Tibial nerve (tissue), 4 donors: Measurements from ENCODE around the gene FBXL16. TPM values are rescaled to one million over a fixed set of nuclear protein-coding genes. Genes with fewer than 3 reads are reported as not detected.

ENCODE experiments used
- DNase-seq, 2 donors: peaks; one replicate each; pipeline ENCODE4 v3.0.0-alpha.2; 2019; ENCODE audit warnings: low spot score in 2 of 2
- H3K27ac ChIP-seq, 4 donors: fragments of 200-600 bp; sonication (generic) in 3 of 4; one replicate each; pipeline ENCODE4 v1.5.1; 2017 to 2019; ENCODE audit warnings: mild to moderate bottlenecking in 1 of 4
- H3K27me3 ChIP-seq, 2 donors: fragments of 200-600 bp; sonication (generic) in 1 of 2; one replicate each; pipeline versions ENCODE4 v1.5.1 to v1.6.0; 2017 to 2019
- H3K36me3 ChIP-seq, 3 donors: fragments of 200-600 bp; sonication (generic); one replicate each; pipeline ENCODE4 v1.5.1; 2018 to 2019
- H3K4me1 ChIP-seq, 4 donors: fragments of 200-600 bp; sonication (generic) in 3 of 4; one replicate each; pipeline ENCODE4 v1.5.1; 2017 to 2019
- H3K4me3 ChIP-seq, 4 donors: fragments of 200-600 bp; sonication (generic) in 3 of 4; one replicate each; pipeline ENCODE4 v1.5.1; 2017 to 2019; ENCODE audit warnings: mild to moderate bottlenecking in 1 of 4, moderate library complexity in 1 of 4
- H3K9me3 ChIP-seq, 4 donors: fragments of 200-600 bp; sonication (generic) in 3 of 4; one replicate each; pipeline ENCODE4 v1.5.1; 2017 to 2019
- EP300 ChIP-seq, 2 donors: sonication (generic); formaldehyde crosslinking; IDR thresholded peaks; one replicate each; pipeline ENCODE4 v1.6.1; 2017; ENCODE audit warnings: antibody characterized with exemption in 2 of 2, mild to moderate bottlenecking in 1 of 2
- POLR2A ChIP-seq, 2 donors: fragments of 450-650 bp; IDR thresholded peaks; one replicate each; pipeline ENCODE4 v1.6.1; 2017; ENCODE audit warnings: antibody characterized with exemption in 2 of 2, mild to moderate bottlenecking in 2 of 2, moderate library complexity in 2 of 2
- WGBS, 2 donors: methylation state at CpG; one replicate each; pipeline ENCODE4 v1.1.5; 2018; 5-methylcytosine and 5-hydroxymethylcytosine counted together
- total RNA-seq, 4 donors: library from RNA; depleted of rRNA; stranded (reverse); fragments of >200 nt; gene quantifications; one replicate each; pipeline ENCODE4 v1.1.0, GENCODE V29; 2016
- TF ChIP-seq, protein P1 (sequence below), 5 experiments: fragments of 200-600 bp in 3 of 5; fragments of 450-650 bp in 2 of 5; sonication (generic) in 3 of 5; IDR thresholded peaks; one replicate each; pipeline ENCODE4 v1.5.1; 2016 to 2019; ENCODE audit warnings: antibody characterized with exemption in 5 of 5, mild to moderate bottlenecking in 3 of 5, moderate library complexity in 2 of 5

The FBXL16 gene
- total RNA-seq, 4 donors from 2014 or later, result 1.5 to 5.7 (median 3.5) TPM

DNA sequence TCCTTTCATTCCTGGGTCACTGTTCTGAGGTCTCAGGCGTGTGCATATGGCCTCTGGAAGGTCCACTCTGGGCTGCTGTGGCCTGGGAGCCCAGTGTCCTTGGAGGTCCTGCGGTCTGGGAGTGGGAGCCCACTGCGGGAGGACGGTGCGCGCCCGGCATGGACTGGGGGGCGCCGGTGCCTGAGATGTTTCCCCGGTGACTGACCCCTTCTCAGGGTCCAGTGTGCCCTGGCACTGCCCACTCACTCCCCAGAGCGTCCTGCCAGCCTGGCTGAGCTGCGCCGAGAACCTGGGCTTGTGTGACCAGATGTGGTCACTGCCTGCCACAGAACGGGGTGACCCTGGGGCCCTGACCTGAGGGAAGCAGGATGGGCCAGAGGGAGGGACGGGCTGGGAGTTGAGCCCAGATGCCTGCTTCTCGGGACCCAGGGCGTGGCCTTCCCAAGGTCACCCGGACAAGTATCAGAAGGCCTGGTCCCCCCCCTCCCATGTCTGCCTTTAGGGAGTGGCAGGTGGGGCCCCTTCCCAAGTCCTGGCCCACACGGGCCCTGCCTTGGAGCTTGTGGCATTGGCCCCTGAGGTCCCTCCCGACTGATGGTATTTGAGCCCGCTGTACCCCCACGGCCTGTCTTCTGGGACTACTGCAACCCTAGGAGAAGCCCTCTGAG lies 31.3 kb downstream of the FBXL16 start:
- Histone ChIP-seq H3K9me3 (no peaks in the 10 kb centered on the region), H3K4me1 (peaks cover 0 to 40% (median 16%) of the 10 kb centered on the region in 4 donors), H3K27ac (peak overlapping the region in 2 of 4 donors; percentile 17 to 48), H3K36me3 (peaks cover 0 to 55% (median 4%) of the 10 kb centered on the region in 3 donors), H3K4me3 (no peak overlapping the region), H3K27me3 (no peaks in the 10 kb centered on the region)
- TF ChIP-seq EP300 (IDR thresholded peaks at IDR 0.05), result no peak
- no peak for TF ChIP-seq POLR2A (IDR thresholded peaks at IDR 0.05)
- TF ChIP-seq, protein P1, sequence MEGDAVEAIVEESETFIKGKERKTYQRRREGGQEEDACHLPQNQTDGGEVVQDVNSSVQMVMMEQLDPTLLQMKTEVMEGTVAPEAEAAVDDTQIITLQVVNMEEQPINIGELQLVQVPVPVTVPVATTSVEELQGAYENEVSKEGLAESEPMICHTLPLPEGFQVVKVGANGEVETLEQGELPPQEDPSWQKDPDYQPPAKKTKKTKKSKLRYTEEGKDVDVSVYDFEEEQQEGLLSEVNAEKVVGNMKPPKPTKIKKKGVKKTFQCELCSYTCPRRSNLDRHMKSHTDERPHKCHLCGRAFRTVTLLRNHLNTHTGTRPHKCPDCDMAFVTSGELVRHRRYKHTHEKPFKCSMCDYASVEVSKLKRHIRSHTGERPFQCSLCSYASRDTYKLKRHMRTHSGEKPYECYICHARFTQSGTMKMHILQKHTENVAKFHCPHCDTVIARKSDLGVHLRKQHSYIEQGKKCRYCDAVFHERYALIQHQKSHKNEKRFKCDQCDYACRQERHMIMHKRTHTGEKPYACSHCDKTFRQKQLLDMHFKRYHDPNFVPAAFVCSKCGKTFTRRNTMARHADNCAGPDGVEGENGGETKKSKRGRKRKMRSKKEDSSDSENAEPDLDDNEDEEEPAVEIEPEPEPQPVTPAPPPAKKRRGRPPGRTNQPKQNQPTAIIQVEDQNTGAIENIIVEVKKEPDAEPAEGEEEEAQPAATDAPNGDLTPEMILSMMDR (IDR thresholded peaks at IDR 0.05), result no peak
- 70 to 76% methylated on average over 15 to 22 of the region's 22 CpGs for WGBS, 2 donors
- DNase-seq, result no peak

DNA sequence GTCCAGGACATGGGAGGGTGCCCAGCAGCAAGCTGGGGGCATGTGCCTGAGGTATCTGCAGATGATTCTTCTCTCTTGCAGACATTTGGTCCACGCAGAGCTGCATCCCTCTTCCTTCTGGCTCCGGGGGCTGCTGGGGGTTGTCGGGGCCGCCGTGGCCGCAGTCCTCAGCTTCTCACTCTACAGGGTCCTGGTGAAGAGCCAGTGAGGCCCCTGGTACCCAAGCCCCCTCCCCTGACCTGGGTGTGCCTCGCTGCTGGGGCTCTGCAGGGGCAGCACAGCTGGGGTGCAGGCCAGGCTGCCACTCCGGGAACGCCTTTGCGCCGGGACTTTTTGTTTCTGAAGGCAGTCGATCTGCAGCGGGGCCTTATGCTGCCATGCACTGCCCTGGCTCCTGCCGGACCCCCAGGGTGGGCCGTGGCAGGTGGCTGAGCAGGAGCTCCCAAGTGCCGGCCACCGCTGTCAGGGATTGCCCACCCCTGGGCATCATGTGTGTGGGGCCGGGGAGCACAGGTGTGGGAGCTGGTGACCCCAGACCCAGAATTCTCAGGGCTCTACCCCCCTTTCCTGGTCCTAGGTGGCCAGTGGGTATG lies 32.1 kb downstream of the FBXL16 start:
- peaks cover 0 to 60% (median 4%) of the 10 kb centered on the region in 3 donors for H3K36me3 ChIP-seq
- H3K4me1 ChIP-seq, result peaks cover 3 to 41% (median 18%) of the 10 kb centered on the region in 4 donors
- TF ChIP-seq EP300 (IDR thresholded peaks at IDR 0.05), result no peak
- TF ChIP-seq POLR2A (IDR thresholded peaks at IDR 0.05), result no peak
- TF ChIP-seq, protein P1 (IDR thresholded peaks at IDR 0.05), result no peak
- no peaks in the 10 kb centered on the region for H3K27me3 ChIP-seq
- H3K9me3 ChIP-seq, result no peaks in the 10 kb centered on the region
- 86 to 87% methylated on average over 11 to 16 of the region's 18 CpGs for WGBS, 2 donors
- H3K27ac ChIP-seq, result no peak overlapping the region
- H3K4me3 ChIP-seq, result no peak overlapping the region
- DNase-seq, result no peak

DNA sequence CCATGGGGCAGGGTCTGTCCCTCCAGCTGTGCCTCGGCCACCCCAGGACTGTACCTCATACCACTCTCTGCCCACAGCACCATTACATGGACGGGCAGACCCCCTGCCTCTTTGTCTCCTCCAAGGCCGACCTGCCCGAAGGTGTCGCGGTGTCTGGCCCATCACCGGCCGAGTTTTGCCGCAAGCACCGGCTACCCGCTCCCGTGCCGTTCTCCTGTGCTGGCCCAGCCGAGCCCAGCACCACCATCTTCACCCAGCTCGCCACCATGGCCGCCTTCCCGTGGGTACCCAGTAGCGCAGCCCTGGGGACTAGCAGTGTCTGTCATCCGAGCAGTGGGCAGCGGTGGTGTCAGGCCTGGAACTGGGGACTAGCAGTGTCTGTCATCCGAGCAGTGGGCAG lies 32.8 kb downstream of the FBXL16 start:
- Histone ChIP-seq H3K36me3 (peaks cover 0 to 60% (median 4%) of the 10 kb centered on the region in 3 donors), H3K27me3 (no peaks in the 10 kb centered on the region), H3K27ac (no peak overlapping the region), H3K4me1 (peaks cover 3 to 43% (median 16%) of the 10 kb centered on the region in 4 donors), H3K4me3 (no peak overlapping the region), H3K9me3 (no peaks in the 10 kb centered on the region)
- TF ChIP-seq POLR2A (IDR thresholded peaks at IDR 0.05) (no peak), EP300 (IDR thresholded peaks at IDR 0.05) (no peak)
- TF ChIP-seq, protein P1 (IDR thresholded peaks at IDR 0.05), result no peak
- DNase-seq, result no peak
- 92 to 97% methylated on average over 15 to 16 of the region's 21 CpGs for WGBS, 2 donors

DNA sequence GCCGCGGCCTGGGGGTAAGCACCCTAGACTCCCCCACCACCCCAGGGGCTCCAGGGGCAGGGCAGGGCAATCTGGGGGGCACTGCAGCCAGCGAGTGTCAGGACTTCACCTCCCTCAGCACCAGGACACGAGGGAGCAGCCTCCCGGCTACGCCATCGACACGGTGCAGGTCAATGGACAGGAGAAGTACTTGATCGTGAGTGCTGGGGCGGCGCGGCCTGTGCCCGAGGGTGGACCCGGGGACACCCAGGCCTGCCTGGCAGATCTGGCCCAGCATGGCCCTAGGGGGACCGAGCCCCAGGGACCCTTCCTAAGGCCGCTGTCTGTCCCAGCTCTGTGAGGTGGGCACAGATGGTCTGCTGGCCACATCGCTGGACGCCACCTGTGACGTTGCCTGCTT lies 33.2 kb downstream of the FBXL16 start:
- Histone ChIP-seq H3K36me3 (peaks cover 0 to 60% (median 4%) of the 10 kb centered on the region in 3 donors), H3K4me1 (peaks cover 3 to 47% (median 20%) of the 10 kb centered on the region in 4 donors), H3K4me3 (no peak overlapping the region), H3K9me3 (no peaks in the 10 kb centered on the region), H3K27me3 (no peaks in the 10 kb centered on the region), H3K27ac (no peak overlapping the region)
- WGBS, 2 donors, result 91 to 93% methylated on average over 14 to 16 of the region's 19 CpGs
- DNase-seq, result no peak
- TF ChIP-seq, protein P1 (IDR thresholded peaks at IDR 0.05), result no peak
- no peak for TF ChIP-seq POLR2A (IDR thresholded peaks at IDR 0.05)
- TF ChIP-seq EP300 (IDR thresholded peaks at IDR 0.05), result no peak
